ENCODE measurements around the gene ACKR2. TPM values are rescaled to one million over a fixed set of nuclear protein-coding genes. Genes with fewer than 3 reads are reported as not detected.

Gene ACKR2
- total RNA-seq, 1 experiment from 2014 or later: 0.61 TPM

- ChIA-PET POLR2A (interaction anchor here (1.0 kb wide), 1 partner anchor 12 kb away, joined by 3 read pairs; no protein-coding TSS in a partner anchor), CTCF (interaction anchor here (0.6 to 2.2 kb wide), 8 partner anchors 10 to 109 kb away, joined by 3 to 10 read pairs (median 4); no protein-coding TSS in a partner anchor)
- peaks cover 7% of the 10 kb centered on the region for H3K9me3 Mint-ChIP-seq (ENCODE audit: unreplicated experiment)
- BruUV-seq (replicated peaks): no TSS peak
- H3K36me3 Mint-ChIP-seq (ENCODE audit: insufficient read depth, unreplicated experiment): no peaks in the 10 kb centered on the region
- intact Hi-C loops (cut with micrococcal nuclease): no loop called here
- peak overlapping the region; percentile 82 for H3K27ac Mint-ChIP-seq (ENCODE audit: low read depth, unreplicated experiment)
- no peak overlapping the region for H3K4me3 Mint-ChIP-seq (ENCODE audit: unreplicated experiment)
- no peaks in the 10 kb centered on the region for H3K27me3 Mint-ChIP-seq (ENCODE audit: insufficient read depth, unreplicated experiment)
- H3K4me1 Mint-ChIP-seq (ENCODE audit: insufficient read depth, unreplicated experiment): peaks cover 18% of the 10 kb centered on the region
- no peak for TF ChIP-seq CTCF (IDR thresholded peaks at IDR 0.05; ENCODE audit: unreplicated experiment)
- DNase-seq (ENCODE audit: unreplicated experiment): no peak
These were observed 43.2 kb downstream of the ACKR2 start for GRCh38 chr3:42852441-42852840.

DNA sequence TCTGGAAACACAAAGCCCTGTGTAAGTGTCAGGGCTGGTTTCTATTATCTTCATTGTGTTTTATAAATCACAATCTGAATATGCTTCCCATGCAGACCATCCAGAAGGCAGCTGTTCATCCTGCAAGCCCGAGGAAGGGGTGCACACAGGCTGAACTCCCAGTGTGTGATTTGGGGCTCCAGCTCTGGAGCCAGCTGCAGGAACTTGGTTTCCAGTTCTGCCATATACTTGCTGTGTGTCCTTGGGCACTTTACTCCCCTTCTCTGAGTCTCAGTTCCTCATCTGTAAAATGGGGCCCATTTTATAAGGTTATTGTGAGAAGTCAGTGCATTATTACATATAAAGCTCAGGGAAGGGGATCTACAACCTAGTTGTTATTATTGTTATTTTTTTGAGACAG, 43.8 kb downstream of the ACKR2 start:
- no peak for TF ChIP-seq CTCF (IDR thresholded peaks at IDR 0.05; ENCODE audit: unreplicated experiment)
- Mint-ChIP-seq H3K36me3 (ENCODE audit: insufficient read depth, unreplicated experiment) (no peaks in the 10 kb centered on the region), H3K4me3 (ENCODE audit: unreplicated experiment) (no peak overlapping the region), H3K9me3 (ENCODE audit: unreplicated experiment) (peaks cover 7% of the 10 kb centered on the region), H3K27me3 (ENCODE audit: insufficient read depth, unreplicated experiment) (no peaks in the 10 kb centered on the region), H3K4me1 (ENCODE audit: insufficient read depth, unreplicated experiment) (peaks cover 18% of the 10 kb centered on the region), H3K27ac (ENCODE audit: low read depth, unreplicated experiment) (peak overlapping the region; percentile 82)
- DNase-seq (ENCODE audit: unreplicated experiment): no peak
- ChIA-PET POLR2A (interaction anchor here (1.0 kb wide), 1 partner anchor 11 kb away, joined by 3 read pairs; no protein-coding TSS in a partner anchor), CTCF (interaction anchor here (0.7 to 2.0 kb wide), 3 partner anchors 11 to 48 kb away, joined by 3 to 8 read pairs (median 4); no protein-coding TSS in a partner anchor)
- intact Hi-C loops (cut with micrococcal nuclease): no loop called here
- no TSS peak for BruUV-seq (replicated peaks)

- H3K9me3 Mint-ChIP-seq (ENCODE audit: unreplicated experiment): peaks cover 7% of the 10 kb centered on the region
- BruUV-seq (replicated peaks): no TSS peak
- DNase-seq (ENCODE audit: unreplicated experiment): no peak
- H3K4me1 Mint-ChIP-seq (ENCODE audit: insufficient read depth, unreplicated experiment): peaks cover 18% of the 10 kb centered on the region
- H3K27ac Mint-ChIP-seq (ENCODE audit: low read depth, unreplicated experiment): no peak overlapping the region
- no peaks in the 10 kb centered on the region for H3K27me3 Mint-ChIP-seq (ENCODE audit: insufficient read depth, unreplicated experiment)
- no peak overlapping the region for H3K4me3 Mint-ChIP-seq (ENCODE audit: unreplicated experiment)
- no peaks in the 10 kb centered on the region for H3K36me3 Mint-ChIP-seq (ENCODE audit: insufficient read depth, unreplicated experiment)
- no peak for TF ChIP-seq CTCF (IDR thresholded peaks at IDR 0.05; ENCODE audit: unreplicated experiment)
- ChIA-PET POLR2A (no interaction called here), CTCF (interaction anchor here (0.7 to 2.0 kb wide), 2 partner anchors 14 to 47 kb away, joined by 4 to 8 read pairs; no protein-coding TSS in a partner anchor)
- intact Hi-C loops (cut with micrococcal nuclease): no loop called here
These were observed 44.6 kb downstream of the ACKR2 start for GRCh38 chr3:42853739-42854302.

- H3K4me3 Mint-ChIP-seq (ENCODE audit: unreplicated experiment): no peak overlapping the region
- POLR2A ChIA-PET: no interaction called here
- TF ChIP-seq CTCF (IDR thresholded peaks at IDR 0.05; ENCODE audit: unreplicated experiment): no peak
- intact Hi-C loops (cut with micrococcal nuclease): no loop called here
- DNase-seq (ENCODE audit: unreplicated experiment): no peak
- peaks cover 8% of the 10 kb centered on the region for H3K27me3 Mint-ChIP-seq (ENCODE audit: insufficient read depth, unreplicated experiment)
- H3K36me3 Mint-ChIP-seq (ENCODE audit: insufficient read depth, unreplicated experiment): no peaks in the 10 kb centered on the region
- CTCF ChIA-PET: no interaction called here
- no peak overlapping the region for H3K27ac Mint-ChIP-seq (ENCODE audit: low read depth, unreplicated experiment)
- no TSS peak for BruUV-seq (replicated peaks)
- peaks cover 18% of the 10 kb centered on the region for H3K4me1 Mint-ChIP-seq (ENCODE audit: insufficient read depth, unreplicated experiment)
- H3K9me3 Mint-ChIP-seq (ENCODE audit: unreplicated experiment): peaks cover 14% of the 10 kb centered on the region
These were observed 45.9 kb downstream of the ACKR2 start for GRCh38 chr3:42855219-42855546.

All from MCF 10A (cell line).